HepG2 (cell line): Measurements from ENCODE around the gene PSKH1. TPM values are rescaled to one million over a fixed set of nuclear protein-coding genes. Genes with fewer than 3 reads are reported as not detected.

Source experiments
- KDM5A ChIP-seq: fragments of 200-600 bp; sonication (generic); IDR thresholded peaks from 2 replicates; pipeline ENCODE4 v1.7.0; 2018; ENCODE audit warnings: antibody characterized with exemption, mild to moderate bottlenecking, low read length, borderline replicate concordance
- MAZ ChIP-seq, 2 experiments: sonication (generic) in 1 of 2; formaldehyde crosslinking in 1 of 2; IDR thresholded peaks; 2 replicates each; pipeline versions ENCODE4 v1.5.0 to v1.6.1; 2012 to 2020; ENCODE audit warnings: low read depth in 2 of 2, mild to moderate bottlenecking in 2 of 2, borderline replicate concordance in 1 of 2, improper control_type of control experiment in 1 of 2, low read length in 1 of 2, missing genetic modification reagents in 1 of 2, moderate library complexity in 1 of 2
- MED13 ChIP-seq: sonication (generic); formaldehyde crosslinking; IDR thresholded peaks from 2 replicates; pipeline ENCODE4 v1.5.0; 2020; ENCODE audit warnings: missing genetic modification reagents
- TIGD3 ChIP-seq: sonication (generic); formaldehyde crosslinking; IDR thresholded peaks from 2 replicates; pipeline ENCODE4 v1.5.1; 2020; ENCODE audit warnings: mild to moderate bottlenecking, missing genetic modification reagents, borderline replicate concordance
- TRIM24 ChIP-seq: sonication (generic); formaldehyde crosslinking; IDR thresholded peaks from 2 replicates; pipeline ENCODE4 v1.8.0; 2022; ENCODE audit warnings: mild to moderate bottlenecking, missing genetic modification reagents
- ZBED4 ChIP-seq: sonication (generic); formaldehyde crosslinking; IDR thresholded peaks from 2 replicates; pipeline ENCODE4 v1.4.0; 2020; ENCODE audit warnings: missing genetic modification reagents, borderline replicate concordance
- ZBTB26 ChIP-seq: IDR thresholded peaks from 2 replicates; pipeline ENCODE4 v1.6.1; 2016; ENCODE audit warnings: missing compliant biosample characterization, missing genetic modification reagents, borderline replicate concordance
- ZBTB34 ChIP-seq: sonication (generic); formaldehyde crosslinking; IDR thresholded peaks from 2 replicates; pipeline ENCODE4 v1.8.0; 2022; ENCODE audit warnings: mild to moderate bottlenecking, missing genetic modification reagents
- ZNF3 ChIP-seq: IDR thresholded peaks from 2 replicates; pipeline ENCODE4 v1.7.0; 2017; ENCODE audit warnings: inconsistent platforms
- ZNF431 ChIP-seq: sonication (generic); formaldehyde crosslinking; IDR thresholded peaks from 2 replicates; pipeline ENCODE4 v1.9.0; 2022; ENCODE audit warnings: missing genetic modification reagents, low read depth, mild to moderate bottlenecking, borderline replicate concordance
- ZNF503 ChIP-seq: sonication (generic); formaldehyde crosslinking; IDR thresholded peaks from 2 replicates; pipeline ENCODE4 v1.4.0; 2020; ENCODE audit warnings: missing genetic modification reagents
- ZNF556 ChIP-seq: sonication (generic); formaldehyde crosslinking; IDR thresholded peaks from 2 replicates; pipeline ENCODE4 v1.4.0; 2020; ENCODE audit warnings: mild to moderate bottlenecking, missing genetic modification reagents, borderline replicate concordance
- polyA plus RNA-seq, 8 experiments: library from polyadenylated mRNA; depleted of rRNA in 3 of 8; stranded (reverse) in 7 of 8; unstranded in 1 of 8; fragments of >200 nt; fragmentation: Illumina TruSeq in 4 of 8; extraction: Trizol in 4 of 8; gene quantifications; 2 replicates each; pipeline versions ENCODE4 v1.2.1 to v1.2.3, GENCODE V29; 2011 to 2016; ENCODE audit warnings: low read depth in 4 of 8, missing spikeins in 1 of 8, mixed read lengths in 1 of 8; ENCODE audit not compliant: insufficient read depth in 1 of 8
- total RNA-seq, 5 experiments: library from RNA; depleted of rRNA; stranded (reverse); fragments of >200 nt; fragmentation: Illumina TruSeq; extraction: Trizol; gene quantifications; 2 replicates each; pipeline ENCODE4 v1.2.3, GENCODE V29; 2016; ENCODE audit warnings: low read depth in 1 of 5

Gene PSKH1
- total and polyA plus RNA-seq, 2 of the 13 experiments (the other 11 are each of a cell fraction or from before 2014, with no cell fraction given): 8.4 to 19.1 TPM

GRCh38 chr16:67936124-67936879, 43.2 kb downstream of the PSKH1 start, which contains the start of gene PSMB10 (continued):
- TF ChIP-seq ZNF431 (CRISPR knock-in tag) (no peak), MED13 (CRISPR knock-in tag) (0 out of 2 replicates have a peak, but pooled peaks have one; percentile 10), KDM5A (peak; percentile 83), ZNF503 (CRISPR knock-in tag) (0 out of 2 replicates have a peak, but pooled peaks have one; percentile 8), TIGD3 (CRISPR knock-in tag) (no peak; the same call in 1 of the 2 replicates), ZBED4 (CRISPR knock-in tag) (0 out of 2 replicates have a peak, but pooled peaks have one; percentile 41), ZNF3 (CRISPR knock-in tag) (no peak), ZBTB34 (CRISPR knock-in tag) (0 out of 2 replicates have a peak, but pooled peaks have one; percentile 10), ZBTB26 (no peak), ZNF556 (CRISPR knock-in tag) (no peak), TRIM24 (CRISPR knock-in tag) (no peak), MAZ (IDR thresholded peaks at IDR 0.05; ENCODE audit: borderline replicate concordance, low read depth, low read length) (no peak), MAZ (CRISPR knock-in tag; IDR thresholded peaks at IDR 0.05; ENCODE audit: low read depth) (no peak)
